ENCODE results near the gene LRRTM1.

LRRTM1 gene, protein sequence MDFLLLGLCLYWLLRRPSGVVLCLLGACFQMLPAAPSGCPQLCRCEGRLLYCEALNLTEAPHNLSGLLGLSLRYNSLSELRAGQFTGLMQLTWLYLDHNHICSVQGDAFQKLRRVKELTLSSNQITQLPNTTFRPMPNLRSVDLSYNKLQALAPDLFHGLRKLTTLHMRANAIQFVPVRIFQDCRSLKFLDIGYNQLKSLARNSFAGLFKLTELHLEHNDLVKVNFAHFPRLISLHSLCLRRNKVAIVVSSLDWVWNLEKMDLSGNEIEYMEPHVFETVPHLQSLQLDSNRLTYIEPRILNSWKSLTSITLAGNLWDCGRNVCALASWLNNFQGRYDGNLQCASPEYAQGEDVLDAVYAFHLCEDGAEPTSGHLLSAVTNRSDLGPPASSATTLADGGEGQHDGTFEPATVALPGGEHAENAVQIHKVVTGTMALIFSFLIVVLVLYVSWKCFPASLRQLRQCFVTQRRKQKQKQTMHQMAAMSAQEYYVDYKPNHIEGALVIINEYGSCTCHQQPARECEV

GRCh38 chr2:80303909-80304837 lies at the start of gene LRRTM1:
TSS of gene LRRTM1 (minus strand) at chr2:80304752. CDS start at chr2:80303819, 933 bp downstream.
- TF ChIP-seq ZNF274 (IDR thresholded peaks at IDR 0.05; ENCODE audit: low read depth, low read length) = no peak
- H3K4me3 ChIP-seq (ENCODE audit: low read length) = no peak within 1 kb of the TSS

- no peak overlapping the region for H3K4me3 ChIP-seq (ENCODE audit: low read length)
- no peak for TF ChIP-seq ZNF274 (IDR thresholded peaks at IDR 0.05; ENCODE audit: low read depth, low read length)
Measured at GRCh38 chr2:80351231-80351630, 46.7 kb upstream of the LRRTM1 start.

- TF ChIP-seq ZNF274 (IDR thresholded peaks at IDR 0.05; ENCODE audit: low read depth, low read length) = no peak
- H3K4me3 ChIP-seq (ENCODE audit: low read length) = no peak overlapping the region
Measured at GRCh38 chr2:80348953-80349352, 44.4 kb upstream of the LRRTM1 start.

GRCh38 chr2:80348078-80348477 lies 43.5 kb upstream of the LRRTM1 start:
- TF ChIP-seq ZNF274 (IDR thresholded peaks at IDR 0.05; ENCODE audit: low read depth, low read length) = no peak
- H3K4me3 ChIP-seq (ENCODE audit: low read length) = no peak overlapping the region

DNA sequence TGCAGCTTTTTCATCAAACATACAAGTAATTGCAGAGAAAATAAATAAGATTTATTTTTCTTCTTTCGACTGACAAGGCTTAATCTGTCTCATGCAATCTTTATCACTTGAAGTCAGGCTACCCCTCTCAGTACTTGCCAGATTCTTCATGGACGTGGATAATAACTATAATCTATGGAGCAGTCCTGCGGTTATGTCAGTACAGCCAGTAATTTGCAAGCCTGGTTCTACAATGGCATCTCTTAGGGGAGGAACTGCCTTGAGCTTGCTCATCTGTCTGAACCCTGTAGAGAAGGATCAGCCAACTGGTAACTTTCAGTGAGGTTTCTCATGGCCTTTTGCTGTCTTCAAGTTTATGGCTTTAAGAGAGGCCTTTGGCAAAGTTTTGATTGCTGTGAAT lies 35.5 kb upstream of the LRRTM1 start:
- no peak overlapping the region for H3K4me3 ChIP-seq (ENCODE audit: low read length)
- no peak for TF ChIP-seq ZNF274 (IDR thresholded peaks at IDR 0.05; ENCODE audit: low read depth, low read length)

DNA sequence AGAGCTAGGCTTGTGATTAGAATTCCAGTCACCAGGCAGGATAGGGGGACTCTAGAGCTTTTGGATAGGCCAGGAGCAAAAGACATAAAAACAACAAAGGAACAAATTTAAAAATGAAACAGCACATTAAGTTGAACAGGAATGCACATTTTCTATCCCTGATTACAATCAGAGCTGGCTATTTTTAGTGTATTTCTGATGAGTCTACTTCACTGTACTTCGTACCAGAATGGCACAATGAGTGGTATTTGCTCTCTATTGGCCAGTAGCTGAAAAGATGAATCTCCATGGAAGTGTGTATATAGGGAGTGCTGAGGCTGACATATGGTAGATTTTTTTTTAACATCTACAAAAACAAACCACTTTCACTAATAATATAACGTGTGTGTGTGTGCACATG lies 34.2 kb upstream of the LRRTM1 start:
- H3K4me3 ChIP-seq (ENCODE audit: low read length) = no peak overlapping the region
- TF ChIP-seq ZNF274 (IDR thresholded peaks at IDR 0.05; ENCODE audit: low read depth, low read length) = no peak

DNA sequence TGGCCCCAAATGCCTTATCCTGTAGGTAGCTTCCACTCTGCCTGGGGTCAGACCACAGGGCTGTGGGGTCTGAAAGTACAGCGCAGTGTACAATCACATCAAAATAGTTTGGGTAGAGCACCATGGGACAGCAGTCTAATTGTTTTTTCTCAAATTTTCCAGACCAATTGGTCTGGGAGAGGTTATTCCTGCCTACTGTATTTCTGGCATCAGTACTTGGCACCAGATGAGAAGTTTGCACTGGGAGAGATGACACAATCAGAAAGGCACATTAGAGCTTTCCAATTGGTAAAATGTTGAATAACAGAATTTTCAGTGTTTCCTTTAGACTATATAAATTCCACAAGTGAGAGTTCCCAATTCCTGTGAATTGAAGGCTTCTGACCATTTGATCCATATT lies 30.9 kb upstream of the LRRTM1 start:
- no peak for TF ChIP-seq ZNF274 (IDR thresholded peaks at IDR 0.05; ENCODE audit: low read depth, low read length)
- no peak overlapping the region for H3K4me3 ChIP-seq (ENCODE audit: low read length)

- no peak for TF ChIP-seq ZNF274 (IDR thresholded peaks at IDR 0.05; ENCODE audit: low read depth, low read length)
- no peak overlapping the region for H3K4me3 ChIP-seq (ENCODE audit: low read length)
Measured at GRCh38 chr2:80333886-80334285, 29.3 kb upstream of the LRRTM1 start.

DNA sequence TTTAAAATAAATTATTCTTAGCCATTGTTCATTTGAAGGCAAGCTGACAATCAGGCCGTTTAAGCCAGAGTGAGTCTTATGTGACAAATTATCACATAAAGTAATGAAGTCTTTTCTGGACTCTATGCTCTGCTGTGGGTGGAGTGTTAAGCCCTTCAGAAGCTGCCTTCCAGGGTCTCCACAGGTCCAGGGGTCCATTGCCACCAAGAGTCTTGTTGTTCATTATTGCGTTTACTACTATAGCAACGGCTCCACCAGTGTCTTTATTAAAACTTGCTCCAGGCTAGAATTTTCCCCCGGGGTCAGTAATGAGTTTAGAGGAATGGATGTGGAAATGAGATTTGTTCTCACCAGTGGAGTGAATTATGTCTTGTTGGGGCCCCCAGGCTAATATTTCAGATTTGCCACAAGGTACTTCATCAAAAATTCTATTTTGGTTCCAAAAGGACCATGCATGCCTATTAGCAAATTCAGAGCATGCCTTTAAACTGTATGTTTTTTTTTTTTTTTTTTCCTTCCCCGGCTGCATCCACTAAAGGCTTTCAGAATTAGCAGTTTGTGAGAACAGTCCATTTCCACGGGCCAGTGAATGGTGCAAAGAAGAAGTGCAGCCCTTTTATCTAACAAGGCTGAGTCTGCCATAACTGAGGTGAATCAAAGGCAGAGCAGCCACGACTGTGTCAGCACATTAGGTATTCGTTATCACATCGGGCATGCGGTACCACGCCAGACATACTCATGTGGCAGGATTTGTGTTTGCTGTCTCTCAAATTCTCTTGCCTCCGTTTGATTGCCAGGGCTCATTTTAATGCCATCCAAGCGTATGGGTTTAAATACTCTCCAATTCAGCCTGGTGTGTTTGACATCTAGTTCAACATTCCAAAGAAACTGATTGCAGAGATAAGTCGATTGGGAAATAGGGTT lies 26.2 kb upstream of the LRRTM1 start:
- TF ChIP-seq ZNF274 (IDR thresholded peaks at IDR 0.05; ENCODE audit: low read depth, low read length) = no peak
- H3K4me3 ChIP-seq (ENCODE audit: low read length) = no peak overlapping the region

DNA sequence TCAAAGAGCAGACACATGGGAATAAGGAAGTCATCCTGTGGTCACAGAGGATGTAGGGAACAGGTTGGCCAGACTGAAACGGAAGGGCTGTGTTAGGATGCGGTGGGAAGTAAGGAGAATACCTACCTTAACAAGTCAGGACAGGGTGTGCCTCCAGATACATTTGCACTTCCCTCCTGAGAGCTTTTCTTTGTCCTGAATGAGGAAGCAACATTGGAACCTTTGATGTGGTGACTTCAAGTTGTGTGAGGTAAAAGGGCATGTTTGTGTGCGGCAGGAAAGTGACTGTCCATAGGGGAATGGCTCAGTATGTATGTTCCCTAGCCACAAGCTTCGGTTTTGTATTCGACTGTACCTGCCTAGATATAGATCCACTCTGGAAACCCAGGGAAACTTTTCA lies 24.9 kb upstream of the LRRTM1 start:
- H3K4me3 ChIP-seq (ENCODE audit: low read length) = no peak overlapping the region
- no peak for TF ChIP-seq ZNF274 (IDR thresholded peaks at IDR 0.05; ENCODE audit: low read depth, low read length)

- no peak for TF ChIP-seq ZNF274 (IDR thresholded peaks at IDR 0.05; ENCODE audit: low read depth, low read length)
- no peak overlapping the region for H3K4me3 ChIP-seq (ENCODE audit: low read length)
Measured at GRCh38 chr2:80328159-80328571, 23.6 kb upstream of the LRRTM1 start.

- TF ChIP-seq ZNF274 (IDR thresholded peaks at IDR 0.05; ENCODE audit: low read depth, low read length) = no peak
- H3K4me3 ChIP-seq (ENCODE audit: low read length) = no peak overlapping the region
Measured at GRCh38 chr2:80326861-80327260, 22.3 kb upstream of the LRRTM1 start.

DNA sequence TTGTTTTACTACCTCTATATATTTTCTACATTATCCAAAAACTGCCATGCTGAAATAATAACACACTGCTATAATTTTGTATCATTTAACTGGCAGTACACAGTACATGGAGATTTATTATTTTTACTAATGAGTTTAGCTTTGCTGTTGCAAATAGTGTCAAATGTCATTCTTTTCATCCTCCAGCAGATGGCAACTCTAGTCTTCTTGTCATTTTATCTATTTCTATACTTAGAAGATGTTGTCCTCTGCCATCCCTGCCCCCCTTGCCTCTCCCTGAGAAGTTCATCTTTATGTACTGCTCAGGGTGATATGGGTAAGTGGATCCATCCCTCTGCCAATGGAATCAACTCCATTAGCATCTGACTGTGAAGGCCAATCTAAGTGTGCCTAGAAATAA lies 21.7 kb upstream of the LRRTM1 start:
- no peak for TF ChIP-seq ZNF274 (IDR thresholded peaks at IDR 0.05; ENCODE audit: low read depth, low read length)
- no peak overlapping the region for H3K4me3 ChIP-seq (ENCODE audit: low read length)

DNA sequence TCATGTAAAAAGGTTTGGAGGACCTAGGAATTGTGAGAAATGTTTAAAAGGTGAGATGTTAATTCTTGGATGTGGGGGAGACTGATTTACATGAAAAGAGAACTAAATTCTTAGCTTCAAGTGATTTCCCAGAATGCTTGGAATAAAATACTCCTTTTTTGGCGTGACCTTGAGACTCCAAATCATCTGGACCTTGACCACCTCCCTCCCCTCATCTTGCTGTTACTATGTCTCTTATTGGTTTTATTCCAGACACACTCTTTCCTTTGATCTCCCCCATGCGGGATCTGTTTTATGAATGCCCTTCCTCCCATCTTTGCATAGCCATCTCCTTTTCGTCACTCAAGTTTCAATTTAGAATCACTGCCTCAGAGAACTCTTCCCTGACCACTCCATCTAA lies 20.0 kb upstream of the LRRTM1 start:
- no peak for TF ChIP-seq ZNF274 (IDR thresholded peaks at IDR 0.05; ENCODE audit: low read depth, low read length)
- H3K4me3 ChIP-seq (ENCODE audit: low read length) = no peak overlapping the region
